DMS79 treated with DMSO at 0.1 percent for 48 hours (cell line): ENCODE data around the gene RAE1.

Experiments
- DNase-seq: peaks from one replicate; lab custom pipeline; 2025; lab: John Stamatoyannopoulos, UW

Gene RAE1

DNA sequence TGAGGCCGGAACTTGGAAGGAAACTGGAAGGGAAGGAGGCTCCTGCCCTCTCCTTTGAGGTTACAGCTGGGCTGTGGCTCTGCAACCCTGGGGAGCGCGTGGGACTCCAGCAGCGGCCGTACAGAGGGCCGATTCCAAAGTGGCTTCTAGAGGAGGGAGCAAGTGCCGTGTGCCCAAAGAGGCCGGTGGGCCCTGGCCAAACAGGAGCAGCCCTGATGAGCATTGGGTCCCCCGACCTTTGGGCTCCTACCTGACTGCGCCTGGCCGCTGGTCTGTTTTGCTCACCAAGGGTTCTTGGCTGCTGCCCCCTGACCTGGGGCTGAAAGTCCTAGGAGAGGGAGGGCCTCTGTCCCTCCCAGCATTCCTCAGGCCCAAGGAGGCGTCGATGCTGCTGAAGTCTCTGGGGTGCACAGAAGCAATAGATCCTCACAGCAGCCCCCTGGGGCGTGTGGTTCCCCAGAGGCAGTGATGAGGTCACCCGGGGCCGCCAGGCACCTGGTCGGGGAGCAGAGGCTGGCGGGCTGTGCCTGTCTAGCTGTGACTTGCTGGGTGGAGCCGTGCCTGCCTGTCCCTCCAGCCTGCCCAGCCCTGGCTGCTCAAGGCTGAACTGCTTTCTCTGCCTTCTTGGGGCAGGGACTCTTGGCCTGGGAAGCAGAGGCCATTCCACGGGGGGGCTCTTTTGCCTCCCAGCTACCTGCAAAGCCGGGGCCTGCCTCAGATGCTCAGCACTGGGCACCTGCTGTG is 49.9 kb downstream of the RAE1 start:
- no peak for DNase-seq

DNA sequence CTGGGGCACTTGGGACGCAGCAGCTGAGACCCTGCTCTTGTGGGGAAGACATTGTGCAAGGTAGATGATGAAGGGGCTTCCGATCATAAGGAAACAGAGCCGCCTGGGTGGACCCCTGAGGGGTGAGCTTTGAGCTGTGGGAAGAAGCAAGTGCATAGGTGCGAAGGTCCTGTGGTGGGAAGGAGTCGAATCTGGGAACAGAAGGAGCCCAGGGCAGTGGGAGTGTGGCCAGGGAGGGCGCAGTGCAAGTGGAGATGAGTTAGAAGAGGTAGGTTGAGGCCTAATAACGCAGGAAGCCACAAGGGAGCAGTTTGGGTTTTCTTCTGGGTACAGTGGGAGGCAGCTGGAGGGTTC is 50.5 kb downstream of the RAE1 start:
- no peak for DNase-seq

DNA sequence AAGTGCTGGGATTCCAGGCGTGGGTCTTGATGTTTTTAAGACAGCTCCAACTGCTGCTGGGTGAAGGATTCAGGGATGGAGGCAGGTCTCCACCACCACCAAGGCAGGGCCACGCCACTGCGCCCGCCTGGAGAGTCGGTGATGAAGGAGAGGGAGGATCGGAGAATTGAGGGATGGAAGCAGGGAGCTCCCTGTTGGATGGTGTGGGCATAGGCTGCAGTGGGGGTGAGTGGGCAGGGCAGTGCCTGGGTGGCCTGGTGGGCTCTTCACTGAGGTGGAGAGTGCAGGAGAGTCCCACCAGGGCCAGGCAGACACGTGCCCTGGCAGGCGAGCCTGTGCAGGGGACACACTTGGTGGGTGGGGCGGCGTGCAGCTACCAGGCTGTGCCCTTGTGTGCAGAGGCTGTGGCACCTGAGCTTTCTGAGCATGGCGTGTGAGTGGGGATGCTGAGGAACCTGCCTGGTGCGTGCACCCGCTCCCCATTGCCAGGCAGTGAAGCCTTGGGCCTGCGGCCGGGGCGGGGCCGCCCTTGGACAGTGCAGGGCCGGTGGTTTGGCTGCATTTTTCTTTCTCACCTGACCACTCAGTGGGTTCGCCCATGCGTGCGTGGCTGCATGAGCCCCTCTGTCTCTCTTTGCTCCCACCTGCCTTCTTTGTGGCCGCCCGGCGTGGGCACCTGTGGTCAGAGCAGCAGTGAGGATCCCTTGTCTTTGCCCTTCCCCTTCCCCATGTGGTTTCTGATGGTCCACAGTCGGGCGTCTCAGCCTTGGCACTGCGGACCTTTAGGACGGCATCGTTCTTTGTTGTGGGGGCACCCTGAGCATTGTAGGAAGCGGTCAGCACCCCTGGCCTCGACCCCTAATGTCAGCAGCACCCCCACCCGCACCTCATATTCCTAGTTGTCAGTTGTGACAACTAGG is 51.4 kb downstream of the RAE1 start:
- no peak for DNase-seq

DNA sequence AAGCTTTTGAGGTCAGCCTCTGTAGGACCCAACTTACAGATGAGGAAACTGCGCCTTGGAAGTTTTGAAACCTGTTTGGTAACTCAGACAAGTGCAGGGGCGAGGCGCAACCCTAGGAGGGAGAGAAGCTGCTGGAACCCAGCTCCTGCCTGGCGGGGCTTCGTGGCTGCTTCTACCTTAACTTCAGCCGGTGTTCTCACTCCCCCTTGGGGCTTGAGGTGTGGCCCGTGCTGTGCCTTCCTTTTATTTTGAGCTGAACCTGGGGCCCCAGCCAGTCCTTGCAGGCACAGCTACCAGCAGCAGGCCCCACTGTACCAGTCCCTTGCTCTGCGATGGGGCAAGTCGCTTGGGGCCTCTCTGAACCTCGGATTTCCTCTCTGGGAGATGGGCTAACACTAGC is 52.2 kb downstream of the RAE1 start:
- DNase-seq = no peak

DNA sequence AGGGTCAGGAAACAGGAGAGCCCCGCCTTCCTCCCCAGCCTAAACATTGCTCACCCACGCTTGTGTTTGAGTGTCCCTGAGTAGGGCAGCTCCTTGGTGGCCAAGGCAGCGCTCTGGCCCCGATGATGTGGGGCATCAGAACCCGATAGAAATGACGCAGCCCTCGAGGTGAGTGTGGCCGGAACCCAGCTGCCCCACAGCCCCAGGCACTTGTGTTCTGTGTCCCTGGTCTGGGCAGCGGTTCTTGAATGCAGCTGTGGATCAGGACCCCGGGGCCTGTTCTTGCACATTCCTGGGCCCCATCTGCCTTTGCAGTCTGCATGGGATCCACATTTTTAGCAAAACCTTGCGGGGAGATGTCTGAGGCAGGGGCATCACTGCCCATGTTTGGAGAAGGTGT is 53.0 kb downstream of the RAE1 start:
- DNase-seq = no peak

DNA sequence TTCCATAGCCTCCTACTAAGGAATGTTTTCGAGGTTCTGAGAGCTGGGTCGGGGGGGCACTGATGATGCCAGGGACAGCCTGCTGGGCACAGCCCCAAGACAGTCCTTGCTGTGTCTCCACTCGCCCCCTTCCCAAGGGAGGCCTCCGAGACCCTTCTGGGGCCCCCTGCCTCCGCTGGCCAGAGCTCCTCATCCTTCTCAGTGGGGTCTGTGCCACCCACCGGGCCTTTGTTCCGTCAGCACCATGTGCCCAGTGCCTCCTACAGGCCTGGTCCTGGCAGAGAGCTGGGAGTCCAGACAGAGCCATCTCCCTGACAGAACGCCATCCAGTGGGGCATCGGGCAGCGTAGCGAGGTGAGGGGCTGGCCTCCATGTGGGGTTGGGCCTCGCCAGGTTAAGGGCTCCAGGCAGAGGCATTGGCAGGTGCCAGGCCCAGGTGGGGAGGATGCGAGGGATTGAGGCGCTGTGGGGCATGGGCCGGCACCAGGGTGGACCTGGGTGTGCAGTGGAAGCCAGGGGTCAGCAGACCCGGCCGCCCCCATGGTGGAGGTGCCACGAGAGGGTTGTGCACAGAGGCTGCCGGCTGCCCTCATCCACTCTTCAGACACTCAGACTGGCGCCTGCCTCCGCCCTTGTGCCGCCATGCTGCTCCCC is 53.5 kb downstream of the RAE1 start:
- DNase-seq = no peak

DNA sequence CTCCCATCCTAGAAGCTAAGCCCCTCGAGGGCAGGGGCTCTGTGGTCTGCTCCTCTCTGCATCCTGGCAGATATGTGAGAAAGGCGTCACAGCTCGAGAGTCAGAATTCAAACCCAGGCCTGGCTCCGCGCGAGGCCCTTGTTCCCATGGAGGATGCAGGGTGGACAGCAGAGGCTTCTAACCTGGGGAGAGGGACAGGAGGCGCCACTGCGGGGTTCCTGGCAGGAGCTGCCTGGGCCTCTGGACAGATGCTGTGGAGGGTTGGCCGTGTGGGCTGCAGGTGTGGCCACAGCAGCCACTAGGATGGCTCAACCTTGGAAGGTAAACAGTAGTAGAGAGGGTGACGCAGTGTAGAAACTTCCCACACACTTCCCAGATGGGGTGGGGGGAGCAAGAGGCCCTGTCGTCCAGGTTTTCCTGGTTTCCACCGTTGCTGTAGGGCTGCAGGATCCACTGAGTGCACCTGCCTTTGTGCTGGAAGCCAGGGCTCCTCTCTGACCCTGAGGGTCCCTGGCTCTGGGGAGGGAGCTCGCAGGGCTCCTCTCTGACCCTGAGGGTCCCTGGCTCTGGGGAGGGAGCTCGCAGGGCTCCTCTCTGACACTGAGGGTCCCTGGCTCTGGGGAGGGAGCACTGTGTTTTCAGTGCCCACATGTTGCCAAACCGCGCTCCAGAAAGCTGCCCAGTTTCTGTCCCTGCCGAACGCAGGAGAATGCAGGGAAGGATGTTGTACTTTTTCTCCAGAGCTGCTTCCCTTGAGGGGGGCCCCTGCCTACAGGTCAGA is 54.4 kb downstream of the RAE1 start:
- no peak for DNase-seq

DNA sequence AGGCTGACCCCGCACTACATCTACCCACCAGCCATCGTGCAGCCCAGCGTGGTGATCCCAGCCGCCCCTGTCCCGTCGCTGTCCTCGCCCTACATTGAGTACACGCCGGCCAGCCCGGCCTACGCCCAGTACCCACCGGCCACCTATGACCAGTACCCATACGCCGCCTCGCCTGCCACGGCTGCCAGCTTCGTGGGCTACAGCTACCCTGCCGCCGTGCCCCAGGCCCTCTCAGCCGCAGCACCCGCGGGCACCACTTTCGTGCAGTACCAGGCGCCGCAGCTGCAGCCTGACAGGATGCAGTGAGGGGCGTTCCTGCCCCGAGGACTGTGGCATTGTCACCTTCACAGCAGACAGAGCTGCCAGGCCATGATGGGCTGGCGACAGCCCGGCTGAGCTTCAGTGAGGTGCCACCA is 56.5 kb downstream of the RAE1 start:
- DNase-seq = no peak

DNA sequence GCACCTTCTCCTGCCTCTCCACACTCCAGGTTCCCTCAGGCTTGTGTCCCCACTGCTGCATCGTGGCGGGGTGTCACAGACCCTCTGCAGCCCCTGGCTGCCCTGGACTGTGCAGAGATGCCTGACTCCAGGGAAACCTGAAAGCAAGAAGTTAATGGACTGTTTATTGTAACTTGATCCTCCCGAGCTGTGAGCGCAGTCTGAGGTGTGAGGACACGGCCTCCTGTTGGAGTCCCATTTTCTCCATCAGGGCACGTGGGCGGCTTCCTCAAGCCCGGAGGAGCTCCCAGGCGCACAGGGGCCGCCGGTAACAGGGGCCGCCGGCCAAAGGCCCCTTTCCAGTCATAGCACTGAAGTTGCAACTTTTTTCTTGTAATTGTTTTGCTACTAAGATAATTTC is 57.1 kb downstream of the RAE1 start:
- no peak for DNase-seq

DNA sequence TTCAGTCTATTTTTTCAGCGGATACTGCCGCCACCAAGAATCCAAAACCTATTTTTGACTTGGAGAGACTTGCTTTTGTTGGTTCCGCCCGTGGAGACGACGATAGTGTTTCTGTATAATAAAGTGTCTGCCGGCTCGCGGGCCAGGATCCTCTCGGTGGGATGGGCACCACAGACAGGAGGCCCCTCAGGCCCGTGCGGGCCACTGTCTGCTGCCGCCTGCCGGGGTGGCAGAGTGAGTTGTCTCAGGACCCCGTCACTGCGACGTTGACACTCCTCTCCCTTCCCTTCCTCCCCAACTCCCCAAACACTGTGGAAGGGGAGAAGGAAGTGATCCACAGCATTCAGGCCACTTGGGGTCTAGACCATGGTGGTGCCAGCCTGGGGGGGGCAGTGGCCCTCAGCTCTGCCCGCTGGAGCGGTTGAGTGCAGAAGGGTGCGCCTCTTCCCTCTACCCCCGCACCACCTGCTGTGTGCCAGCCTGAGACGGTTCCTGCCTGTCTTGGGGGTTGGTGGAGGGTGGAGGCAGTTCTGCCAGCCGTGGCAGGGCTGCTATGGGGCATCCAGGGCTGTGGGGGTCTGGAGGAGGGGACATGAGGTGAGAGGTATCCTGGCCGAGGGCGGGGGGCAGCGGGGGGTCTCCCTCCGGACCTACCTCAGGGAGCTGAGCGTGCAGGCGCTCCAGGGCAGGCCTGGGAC is 57.6 kb downstream of the RAE1 start:
- DNase-seq = no peak

DNA sequence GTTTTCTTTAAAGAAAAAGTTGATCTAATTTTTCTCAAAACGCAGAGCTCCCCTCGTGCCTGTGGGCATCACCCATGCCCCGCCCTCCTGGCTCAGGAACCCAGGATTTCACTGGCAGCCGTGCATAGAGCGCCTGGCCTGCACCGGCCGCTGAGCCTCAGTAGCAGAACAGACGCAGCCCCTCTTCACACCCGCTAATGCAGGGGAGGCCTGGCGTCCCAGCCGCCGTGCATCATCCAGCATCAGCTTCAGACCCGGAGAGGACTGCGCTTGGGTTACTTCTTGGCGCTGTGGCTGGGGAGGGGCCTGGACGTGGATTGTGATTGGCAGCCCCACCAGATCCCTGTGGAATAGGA is 58.2 kb downstream of the RAE1 start:
- no peak for DNase-seq

DNA sequence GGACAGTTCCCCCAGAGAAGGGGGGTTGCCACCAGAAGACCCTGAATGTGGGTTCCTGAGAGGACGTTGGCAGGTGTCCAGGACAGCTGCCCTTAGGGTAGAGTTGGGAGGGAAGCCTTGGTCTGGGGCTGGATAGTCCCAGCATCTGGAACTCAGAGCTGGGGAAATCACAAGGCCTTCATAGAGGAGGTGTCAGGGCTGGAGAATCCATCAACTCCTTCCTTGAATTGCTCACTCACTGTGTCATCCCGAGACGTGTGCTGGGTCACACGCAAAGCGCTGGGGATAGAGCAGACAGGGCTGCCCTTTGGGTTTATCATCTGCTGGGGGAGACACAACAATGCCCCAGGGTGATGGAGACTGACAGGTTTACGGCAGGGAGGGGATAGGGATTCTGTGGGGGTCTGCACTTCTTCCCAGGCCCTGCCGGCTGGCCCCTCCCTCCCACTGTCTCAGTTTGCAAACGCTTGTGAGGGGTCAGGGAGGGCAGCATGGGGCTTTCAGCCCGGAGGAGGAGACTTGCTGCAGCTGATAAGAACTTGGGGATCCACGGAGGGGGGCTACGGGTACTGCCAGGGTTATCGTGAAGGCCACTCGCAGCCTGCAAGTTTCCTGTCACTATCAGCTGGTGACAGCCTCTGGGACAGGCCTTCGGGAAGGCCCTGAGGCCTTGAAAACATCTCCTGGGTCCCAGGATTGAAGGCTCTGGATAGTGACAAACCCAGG is 58.8 kb downstream of the RAE1 start:
- no peak for DNase-seq

DNA sequence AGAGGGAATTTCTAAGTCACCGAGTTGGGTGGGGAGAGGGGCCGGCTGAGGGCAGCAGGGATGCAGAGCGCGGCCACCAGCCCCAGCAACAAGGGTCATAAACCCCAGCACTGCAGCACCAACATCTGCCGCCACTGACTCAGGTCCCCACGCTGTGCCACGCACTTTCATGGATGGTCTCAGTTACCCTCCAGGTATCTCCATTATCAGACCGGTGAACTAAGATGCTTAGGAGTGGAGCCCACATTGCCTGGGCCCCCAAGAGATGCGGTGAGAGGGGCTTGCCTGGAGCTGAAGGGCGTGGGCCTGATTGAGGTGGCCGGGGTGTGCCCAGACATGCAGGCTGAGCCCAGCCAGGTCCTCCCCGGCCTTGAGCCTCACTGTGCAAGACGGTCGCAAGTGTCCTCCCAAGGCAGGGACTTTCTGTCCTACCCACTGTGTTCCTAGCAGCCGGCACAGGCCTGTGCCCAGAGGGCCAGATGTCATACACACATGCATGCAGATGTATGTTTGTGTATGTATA is 59.4 kb downstream of the RAE1 start:
- DNase-seq = no peak

DNA sequence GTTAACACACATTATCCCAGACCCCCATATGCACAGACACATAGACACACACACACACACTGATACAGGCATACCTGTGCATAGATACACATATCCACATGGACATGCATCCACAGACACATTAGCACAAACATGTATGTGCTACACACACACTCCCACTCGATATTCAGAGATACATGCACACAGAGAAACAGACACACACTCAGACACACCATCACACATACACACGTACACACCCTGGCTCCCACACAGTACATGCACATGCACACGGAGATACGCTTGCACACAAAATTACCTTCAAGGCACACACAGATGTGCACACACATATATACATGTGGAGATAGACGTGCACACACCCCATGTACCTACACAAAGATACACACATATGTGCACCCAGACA is 59.9 kb downstream of the RAE1 start:
- DNase-seq = no peak

DNA sequence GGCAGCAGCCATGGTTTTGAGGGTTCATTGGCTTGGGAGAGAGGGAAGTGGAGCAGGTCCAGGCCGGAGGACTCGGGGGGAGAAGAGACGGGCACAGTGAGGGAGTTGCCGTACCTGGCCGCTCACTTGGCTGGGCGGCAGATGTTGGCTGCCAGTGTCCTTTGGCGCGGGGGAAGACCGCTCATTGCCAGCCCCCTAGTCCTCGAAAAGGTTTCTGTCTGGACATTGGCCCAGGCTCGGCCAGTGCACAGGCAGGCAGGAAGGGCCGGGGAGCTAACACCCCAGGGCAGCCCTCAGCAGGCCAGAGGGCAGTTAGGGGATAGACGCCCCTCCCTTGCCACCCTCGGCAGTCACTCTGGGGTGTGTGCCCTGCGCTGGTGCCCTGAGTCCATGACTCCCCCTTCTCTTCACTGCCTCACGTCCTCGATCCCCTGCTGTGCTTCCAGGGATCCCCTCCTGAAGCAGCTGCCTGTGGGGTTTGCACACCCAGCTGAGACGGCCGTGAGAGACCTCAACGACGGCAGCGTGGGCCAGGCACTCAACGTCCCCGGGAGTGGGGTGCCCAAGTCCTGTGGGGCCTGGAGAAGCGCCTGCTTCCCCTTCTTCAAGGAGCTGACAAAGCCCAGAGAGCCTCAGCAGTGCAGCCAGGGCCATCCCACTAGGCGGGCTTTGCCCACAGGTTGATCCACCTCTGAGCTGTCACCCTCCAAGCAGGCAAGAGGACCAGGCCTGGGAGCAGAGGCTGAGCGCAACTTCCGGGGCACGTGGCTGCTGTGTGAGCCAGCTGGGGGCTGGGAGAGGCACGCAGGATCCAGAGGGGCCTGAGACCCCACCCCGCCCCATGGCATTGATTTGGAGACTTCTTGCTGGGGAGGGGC is 60.6 kb downstream of the RAE1 start:
- DNase-seq = no peak

DNA sequence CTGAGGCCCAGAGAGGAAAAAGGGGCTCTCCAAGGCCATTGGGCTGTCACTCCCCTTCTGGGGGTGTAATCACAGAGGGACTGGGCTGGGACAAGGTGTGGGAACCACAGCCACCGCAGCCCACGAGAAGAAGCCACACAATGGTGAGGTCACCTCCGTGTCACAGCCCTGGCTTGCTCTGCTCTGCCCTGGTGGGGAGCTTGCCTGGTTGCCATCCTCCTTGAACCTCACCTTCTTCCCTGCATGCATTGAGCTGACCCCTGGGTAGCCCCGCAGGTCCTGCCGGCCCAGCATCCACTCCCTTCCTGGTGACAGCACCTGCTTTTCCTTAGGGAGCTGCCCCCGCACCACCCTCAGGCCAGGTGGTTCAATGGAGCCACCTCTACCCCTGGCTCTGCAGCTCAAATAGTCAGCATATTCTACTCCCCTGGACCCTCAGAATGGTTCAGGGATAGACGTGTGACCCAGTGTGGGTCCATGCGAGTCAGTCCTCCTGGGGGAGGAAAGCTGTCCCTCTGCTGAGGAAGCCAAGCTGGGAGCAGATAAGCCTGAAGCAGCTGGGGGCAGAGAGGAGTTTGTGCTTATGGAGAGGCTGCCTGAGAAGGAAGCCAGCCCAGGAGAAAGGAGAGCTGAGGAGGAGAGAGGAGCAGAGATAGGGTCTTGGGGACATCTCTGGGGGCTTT is 61.4 kb downstream of the RAE1 start:
- no peak for DNase-seq

DNA sequence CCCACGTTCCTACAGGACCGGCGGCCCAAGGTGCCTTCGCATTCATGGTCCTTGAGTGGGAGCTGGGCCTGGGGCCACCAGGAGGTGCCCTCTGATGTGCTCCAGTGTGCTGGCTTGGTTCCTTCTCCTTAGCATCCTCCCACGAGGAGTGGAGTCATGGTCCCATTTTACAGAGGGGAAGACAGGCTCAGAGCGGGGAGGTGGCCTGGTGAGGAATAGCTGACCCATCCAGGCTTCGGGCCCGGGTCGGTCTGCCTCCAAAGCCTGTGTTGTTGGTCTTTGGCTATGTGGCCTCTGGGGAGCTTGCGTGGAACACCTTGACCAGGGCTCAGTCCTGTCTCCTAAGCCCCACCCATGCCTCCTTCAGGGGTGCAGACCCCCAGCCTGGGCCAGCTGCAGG is 62.9 kb downstream of the RAE1 start:
- DNase-seq = no peak

DNA sequence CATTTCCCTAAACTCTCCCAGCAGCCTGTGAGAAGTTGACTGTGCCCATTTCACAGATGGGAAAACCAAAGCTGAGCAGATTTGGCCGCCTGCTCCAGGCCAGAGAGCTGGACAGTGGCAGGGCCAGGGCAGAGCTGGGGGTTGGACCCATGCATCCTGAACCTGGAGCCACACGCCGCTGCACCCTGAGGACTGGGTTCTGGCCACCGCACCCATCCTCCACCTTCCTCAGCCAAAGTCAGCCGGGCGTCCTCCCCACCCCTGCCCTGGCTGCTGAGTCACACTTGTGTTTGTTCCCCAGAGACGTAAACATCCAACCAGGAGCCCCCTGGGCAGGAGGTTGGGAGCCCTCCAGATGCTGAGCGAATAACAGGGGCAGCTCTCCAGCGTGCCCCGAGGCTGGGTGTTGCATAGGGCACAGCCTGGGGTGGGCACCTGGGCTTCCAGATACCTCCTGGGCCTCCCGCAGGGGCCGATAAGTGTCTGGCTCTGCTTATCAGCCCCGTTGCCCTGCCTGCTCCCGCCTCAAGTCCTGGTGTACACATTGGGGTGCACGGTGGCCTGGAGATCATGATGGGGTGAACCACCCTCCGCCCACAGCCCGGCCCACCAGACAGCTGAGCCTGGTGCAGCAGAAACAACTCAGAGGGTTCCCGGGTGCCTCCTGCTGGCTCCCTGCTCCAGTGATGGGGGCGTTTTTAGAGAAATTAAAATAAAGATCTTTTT is 64.0 kb downstream of the RAE1 start:
- DNase-seq = no peak
